Activated T-cell treated with anti-CD3 and anti-CD28 coated beads, Interleukin-2, amount 50 U/mL, for 24 hours (primary cell): ENCODE measurements around the gene OTUD5.
A peak's percentile ranks its signal among the peaks of the same experiment; 100 is the strongest.

Experiments
- DNase-seq: peaks from one replicate; pipeline ENCODE4 v3.0.0-alpha.2; 2020
- H3K27ac Mint-ChIP-seq: 2 replicates; pipeline ENCODE4 v1.8.0; 2020; ENCODE audit warnings: mild to moderate bottlenecking, mixed read lengths
- H3K27me3 Mint-ChIP-seq: 2 replicates; pipeline ENCODE4 v1.8.0; 2020; ENCODE audit warnings: mixed read lengths
- H3K36me3 Mint-ChIP-seq: 2 replicates; pipeline ENCODE4 v1.8.0; 2020; ENCODE audit warnings: low read depth, mixed read lengths
- H3K4me1 Mint-ChIP-seq: 2 replicates; pipeline ENCODE4 v1.8.0; 2020; ENCODE audit warnings: low read depth, mixed read lengths
- H3K4me3 Mint-ChIP-seq: 2 replicates; pipeline ENCODE4 v1.8.0; 2020; ENCODE audit warnings: mild to moderate bottlenecking, moderate library complexity, mixed read lengths
- H3K9me3 Mint-ChIP-seq: 2 replicates; pipeline ENCODE4 v1.8.0; 2020; ENCODE audit warnings: mixed read lengths

Gene OTUD5, protein sequence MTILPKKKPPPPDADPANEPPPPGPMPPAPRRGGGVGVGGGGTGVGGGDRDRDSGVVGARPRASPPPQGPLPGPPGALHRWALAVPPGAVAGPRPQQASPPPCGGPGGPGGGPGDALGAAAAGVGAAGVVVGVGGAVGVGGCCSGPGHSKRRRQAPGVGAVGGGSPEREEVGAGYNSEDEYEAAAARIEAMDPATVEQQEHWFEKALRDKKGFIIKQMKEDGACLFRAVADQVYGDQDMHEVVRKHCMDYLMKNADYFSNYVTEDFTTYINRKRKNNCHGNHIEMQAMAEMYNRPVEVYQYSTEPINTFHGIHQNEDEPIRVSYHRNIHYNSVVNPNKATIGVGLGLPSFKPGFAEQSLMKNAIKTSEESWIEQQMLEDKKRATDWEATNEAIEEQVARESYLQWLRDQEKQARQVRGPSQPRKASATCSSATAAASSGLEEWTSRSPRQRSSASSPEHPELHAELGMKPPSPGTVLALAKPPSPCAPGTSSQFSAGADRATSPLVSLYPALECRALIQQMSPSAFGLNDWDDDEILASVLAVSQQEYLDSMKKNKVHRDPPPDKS

DNA sequence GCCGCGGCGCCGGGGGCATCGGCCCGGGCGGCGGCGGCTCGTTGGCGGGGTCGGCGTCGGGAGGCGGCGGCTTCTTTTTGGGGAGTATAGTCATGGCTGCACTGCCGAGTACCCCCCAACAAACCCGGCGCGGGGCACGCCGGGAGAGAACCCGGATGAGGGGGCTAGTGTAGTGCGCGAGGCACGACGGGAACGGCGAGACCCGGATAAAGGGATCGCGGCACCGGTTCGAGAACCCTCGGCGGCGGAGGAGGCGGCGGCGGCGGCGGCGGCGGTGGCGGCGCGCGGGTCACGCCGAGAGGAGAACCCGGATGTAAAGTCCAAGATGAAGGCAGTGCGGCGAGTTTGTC, at the start of gene OTUD5:
Gene OTUD5, minus strand, starts transcription at position 131 of the 350 bp plus-strand sequence. Its CDS starts 37 bp downstream, at position 94.
- peaks cover 48% of the 10 kb centered on the region for H3K4me1 Mint-ChIP-seq
- DNase-seq, result no peak
- peaks cover 45% of the 10 kb centered on the region for H3K36me3 Mint-ChIP-seq
- H3K9me3 Mint-ChIP-seq, result no peaks in the 10 kb centered on the region
- H3K4me3 Mint-ChIP-seq, result peak within 1 kb of the TSS; percentile 93
- H3K27me3 Mint-ChIP-seq, result peaks cover 16% of the 10 kb centered on the region
- H3K27ac Mint-ChIP-seq, result peak within 1 kb of the TSS; percentile 100

DNA sequence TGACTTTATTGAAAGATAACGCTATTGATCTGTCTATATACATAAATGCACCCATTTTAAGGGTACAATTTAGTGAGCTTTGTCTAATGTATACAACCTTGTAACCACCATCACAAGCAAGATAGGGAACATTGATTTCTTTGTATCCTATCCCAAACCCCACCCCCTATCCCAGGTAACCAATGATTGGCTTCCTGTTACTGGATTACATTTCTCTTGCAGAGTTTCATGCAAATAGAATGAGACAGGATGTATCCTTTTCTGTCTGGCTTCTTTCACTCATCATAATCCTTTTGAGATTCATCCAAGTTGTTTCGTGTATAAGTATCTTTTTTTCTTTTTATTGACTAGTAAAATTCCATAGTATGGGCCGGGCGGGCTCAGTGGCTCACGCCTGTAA, 46.3 kb upstream of the OTUD5 start:
- Mint-ChIP-seq H3K4me1 (peaks cover 22% of the 10 kb centered on the region), H3K36me3 (peaks cover 16% of the 10 kb centered on the region), H3K9me3 (no peaks in the 10 kb centered on the region), H3K4me3 (no peak overlapping the region), H3K27ac (no peak overlapping the region), H3K27me3 (no peaks in the 10 kb centered on the region)
- DNase-seq, result no peak

DNA sequence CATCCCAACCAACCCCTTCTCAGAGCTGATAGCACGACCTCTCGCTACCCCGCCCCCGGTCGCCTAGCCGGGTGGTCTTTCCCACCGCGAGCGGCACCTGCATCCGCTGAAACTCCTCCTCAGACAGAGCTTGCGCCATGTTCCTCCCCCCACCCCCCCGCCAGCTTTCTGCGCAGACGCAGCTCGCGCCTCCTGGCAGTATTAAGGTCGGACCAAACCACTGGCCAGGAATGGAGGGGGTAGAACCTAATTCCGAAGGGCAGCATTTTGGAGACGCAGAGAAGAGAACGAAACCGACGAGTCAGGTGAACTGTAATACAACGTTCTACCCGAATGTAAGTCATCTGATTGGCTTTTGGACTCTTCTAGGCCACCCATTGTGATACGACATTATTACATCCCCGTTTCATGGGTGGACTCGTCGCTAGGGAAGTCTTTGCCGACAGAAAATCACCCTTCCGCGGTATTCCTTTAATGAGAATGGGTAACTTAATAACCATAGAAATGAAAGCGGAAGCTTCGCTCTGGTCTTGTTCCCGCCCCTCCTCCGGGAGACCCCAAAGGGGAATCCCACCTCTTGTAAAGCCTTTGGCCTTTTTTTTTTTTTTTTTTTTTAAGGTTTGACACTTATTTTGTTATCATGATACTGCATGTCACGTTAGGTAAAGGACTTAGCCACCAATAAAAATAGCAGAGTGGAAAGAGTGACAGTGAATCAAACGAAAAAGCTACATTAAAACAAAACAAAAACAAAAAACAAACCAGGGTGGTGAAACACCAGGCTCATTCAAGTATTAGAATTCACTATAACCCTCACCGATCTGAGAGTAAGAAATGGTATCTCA, 44.9 kb upstream of the OTUD5 start, which contains the start of gene GRIPAP1:
Gene GRIPAP1, minus strand, starts transcription at position 174 of the 845 bp plus-strand sequence. Its CDS starts 35 bp downstream, at position 139.
- H3K36me3 Mint-ChIP-seq, result peaks cover 28% of the 10 kb centered on the region
- peak; percentile 81 for DNase-seq
- peaks cover 31% of the 10 kb centered on the region for H3K4me1 Mint-ChIP-seq
- peak within 1 kb of the TSS; percentile 96 for H3K4me3 Mint-ChIP-seq
- H3K9me3 Mint-ChIP-seq, result no peaks in the 10 kb centered on the region
- peak within 1 kb of the TSS; percentile 96 for H3K27ac Mint-ChIP-seq
- H3K27me3 Mint-ChIP-seq, result peaks cover 7% of the 10 kb centered on the region

DNA sequence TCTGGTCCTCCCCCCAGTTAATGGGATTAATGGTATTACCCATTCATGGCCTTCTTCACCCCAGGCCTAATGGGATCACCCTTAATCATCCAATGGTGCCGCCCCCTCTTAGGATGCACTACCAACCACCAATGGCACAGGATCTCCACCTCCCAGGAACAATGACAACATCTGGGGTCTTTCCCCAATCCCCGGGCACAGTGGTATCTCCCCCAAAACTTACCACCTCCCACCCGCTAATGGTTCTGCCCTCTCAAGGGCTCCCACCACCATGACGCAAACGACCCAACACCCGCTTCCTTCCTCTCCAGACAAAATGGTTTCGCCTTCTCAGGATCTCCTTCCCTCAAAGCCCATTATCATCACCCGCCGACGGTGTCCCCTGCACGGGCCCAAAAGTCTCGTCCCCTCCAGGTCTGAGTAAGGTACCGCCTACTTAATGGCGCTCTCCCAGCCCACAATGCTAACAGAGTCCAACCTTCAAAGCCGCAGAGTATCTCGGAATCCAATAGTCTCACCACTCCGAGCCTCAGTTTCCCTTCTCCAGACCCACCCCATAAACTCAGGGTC, 44.2 kb upstream of the OTUD5 start:
- Mint-ChIP-seq H3K4me1 (peaks cover 31% of the 10 kb centered on the region), H3K9me3 (no peaks in the 10 kb centered on the region)
- DNase-seq, result no peak

DNA sequence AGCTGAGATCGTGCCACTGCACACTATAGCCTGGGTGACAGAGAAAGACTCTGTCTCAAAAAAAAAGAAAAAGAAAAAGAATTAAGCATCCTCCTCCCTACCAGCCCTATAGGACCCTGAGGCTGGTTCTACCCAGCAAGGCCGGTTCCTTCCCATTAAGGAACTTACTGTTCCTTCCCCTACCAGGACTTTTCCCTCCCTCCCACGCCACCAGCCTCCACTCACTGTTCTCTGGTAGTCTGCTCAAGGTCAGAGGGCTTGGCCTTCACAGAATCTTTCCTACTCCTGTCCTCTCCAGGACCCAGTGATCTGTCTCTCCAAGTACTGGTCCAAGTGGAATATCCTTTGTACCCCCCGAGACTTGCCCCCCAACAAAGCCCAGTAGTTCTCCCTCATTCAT, 43.2 kb upstream of the OTUD5 start:
- H3K27ac Mint-ChIP-seq, result peak overlapping the region; percentile 96
- DNase-seq, result no peak
- H3K4me1 Mint-ChIP-seq, result peaks cover 31% of the 10 kb centered on the region
- H3K4me3 Mint-ChIP-seq, result peak overlapping the region; percentile 96
- no peaks in the 10 kb centered on the region for H3K9me3 Mint-ChIP-seq
- peaks cover 10% of the 10 kb centered on the region for H3K27me3 Mint-ChIP-seq
- H3K36me3 Mint-ChIP-seq, result peaks cover 43% of the 10 kb centered on the region

More for the DNA sequence above, 44.2 kb upstream of the OTUD5 start:
- Mint-ChIP-seq H3K4me3 (peak overlapping the region; percentile 96), H3K27ac (peak overlapping the region; percentile 96), H3K27me3 (peaks cover 10% of the 10 kb centered on the region), H3K36me3 (peaks cover 36% of the 10 kb centered on the region)

DNA sequence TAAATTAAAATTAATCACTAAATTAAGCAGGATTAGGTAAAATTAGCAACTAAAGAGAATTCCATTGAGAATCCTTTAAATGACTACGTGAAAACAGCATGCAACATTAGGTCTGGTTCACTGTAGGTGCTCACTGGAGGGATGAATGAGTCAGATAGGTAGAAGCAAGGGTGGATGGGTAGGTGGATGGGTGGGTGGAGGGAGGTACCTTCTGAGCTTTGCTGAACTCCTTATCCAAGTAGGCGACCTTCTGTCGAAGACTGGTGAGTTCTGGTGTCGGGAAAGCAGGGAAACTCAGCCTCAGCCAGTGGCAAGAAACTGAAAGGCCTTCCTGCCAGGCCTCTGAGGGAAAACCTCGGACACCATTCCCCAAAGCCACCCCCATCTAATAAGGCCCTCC, 41.6 kb upstream of the OTUD5 start:
- no peak for DNase-seq
- Mint-ChIP-seq H3K36me3 (peaks cover 54% of the 10 kb centered on the region), H3K9me3 (no peaks in the 10 kb centered on the region), H3K27me3 (peaks cover 20% of the 10 kb centered on the region), H3K4me1 (peaks cover 31% of the 10 kb centered on the region), H3K4me3 (no peak overlapping the region), H3K27ac (no peak overlapping the region)

DNA sequence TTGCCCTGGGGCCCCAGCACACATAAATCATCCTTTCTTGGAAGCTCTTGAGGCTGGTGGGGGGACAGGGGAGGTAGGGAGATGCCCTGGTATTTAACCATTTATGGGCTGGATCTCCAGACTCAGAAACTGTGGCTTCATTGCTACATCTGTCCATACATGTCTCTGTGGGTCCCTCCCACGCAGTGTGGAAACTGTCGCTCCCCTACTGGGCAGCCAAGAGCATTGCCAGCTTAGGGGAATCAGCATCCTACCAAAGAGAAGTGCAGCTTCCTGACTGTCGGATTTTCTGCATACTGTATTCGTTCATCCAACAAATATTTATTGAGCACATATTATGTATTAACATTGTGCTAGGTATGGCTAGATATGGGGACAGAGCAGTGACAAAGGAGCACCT, 41.0 kb upstream of the OTUD5 start:
- Mint-ChIP-seq H3K9me3 (no peaks in the 10 kb centered on the region), H3K27ac (no peak overlapping the region), H3K4me1 (peaks cover 31% of the 10 kb centered on the region), H3K4me3 (no peak overlapping the region), H3K36me3 (peaks cover 59% of the 10 kb centered on the region), H3K27me3 (peaks cover 20% of the 10 kb centered on the region)
- no peak for DNase-seq

DNA sequence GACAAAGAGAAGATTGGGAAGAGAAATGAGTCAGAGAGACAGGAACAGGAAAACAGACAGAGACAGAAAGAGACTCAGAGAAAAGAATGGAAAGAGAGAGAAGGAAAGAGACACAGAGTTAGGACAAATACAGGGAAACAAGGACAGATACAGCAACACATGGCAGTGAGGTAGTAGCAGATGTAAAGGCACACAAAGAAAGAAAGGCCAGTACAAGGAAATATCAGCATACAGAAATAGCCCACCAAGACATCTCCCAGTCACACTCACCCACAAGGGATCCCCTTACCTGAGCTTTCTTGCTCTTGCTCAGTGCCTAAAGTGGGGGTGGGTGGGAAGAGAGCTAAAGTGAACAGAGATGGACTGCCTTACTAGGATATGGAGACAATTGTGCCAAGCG, 40.5 kb upstream of the OTUD5 start:
- DNase-seq, result no peak
- no peak overlapping the region for H3K4me3 Mint-ChIP-seq
- H3K9me3 Mint-ChIP-seq, result no peaks in the 10 kb centered on the region
- peaks cover 31% of the 10 kb centered on the region for H3K4me1 Mint-ChIP-seq
- peaks cover 64% of the 10 kb centered on the region for H3K36me3 Mint-ChIP-seq
- H3K27ac Mint-ChIP-seq, result no peak overlapping the region
- peaks cover 20% of the 10 kb centered on the region for H3K27me3 Mint-ChIP-seq

DNA sequence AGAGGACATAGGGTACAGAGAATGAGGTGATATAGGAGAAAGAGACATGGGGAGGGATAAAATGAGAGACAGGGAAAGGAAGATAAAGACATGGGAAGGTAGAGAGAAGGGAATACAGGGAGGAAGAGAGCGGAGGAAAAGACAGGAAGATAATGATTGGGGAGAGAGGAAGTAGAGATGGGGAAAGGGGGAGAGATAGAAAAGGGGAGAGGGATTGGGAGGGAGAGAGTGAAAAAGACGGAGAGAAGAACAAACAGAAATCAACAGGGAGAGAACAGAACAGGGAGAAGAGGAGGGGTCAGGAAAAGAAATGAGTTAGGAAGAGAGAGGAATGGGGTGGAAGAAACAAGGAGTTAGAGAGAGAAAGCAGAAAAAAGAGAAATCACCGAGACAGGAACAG, 40.0 kb upstream of the OTUD5 start:
- DNase-seq, result no peak
- peaks cover 68% of the 10 kb centered on the region for H3K36me3 Mint-ChIP-seq
- peaks cover 20% of the 10 kb centered on the region for H3K27me3 Mint-ChIP-seq
- H3K27ac Mint-ChIP-seq, result no peak overlapping the region
- H3K4me3 Mint-ChIP-seq, result no peak overlapping the region
- peaks cover 31% of the 10 kb centered on the region for H3K4me1 Mint-ChIP-seq
- H3K9me3 Mint-ChIP-seq, result no peaks in the 10 kb centered on the region

DNA sequence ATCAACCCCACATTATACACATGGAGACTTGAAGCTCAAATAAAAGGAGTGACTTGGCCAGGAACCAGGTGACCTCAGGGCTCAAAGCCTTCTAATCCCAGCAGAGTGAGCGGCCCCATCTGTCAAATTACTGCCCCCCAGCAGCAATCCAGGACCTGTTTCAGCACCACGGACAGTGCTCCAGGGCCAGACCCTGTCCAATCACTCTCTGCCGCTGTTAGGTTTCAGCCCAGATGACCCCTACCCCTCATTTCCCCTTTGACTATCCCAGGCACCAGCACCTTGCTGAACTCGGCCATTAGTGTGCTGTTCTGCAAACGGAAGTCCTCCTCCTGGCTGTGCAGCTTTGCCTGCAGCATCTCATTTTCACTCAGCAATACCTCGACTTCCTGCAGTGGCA, 39.6 kb upstream of the OTUD5 start:
- Mint-ChIP-seq H3K27ac (no peak overlapping the region), H3K36me3 (peaks cover 71% of the 10 kb centered on the region), H3K9me3 (no peaks in the 10 kb centered on the region), H3K4me1 (peaks cover 31% of the 10 kb centered on the region), H3K4me3 (no peak overlapping the region), H3K27me3 (peaks cover 20% of the 10 kb centered on the region)
- no peak for DNase-seq

DNA sequence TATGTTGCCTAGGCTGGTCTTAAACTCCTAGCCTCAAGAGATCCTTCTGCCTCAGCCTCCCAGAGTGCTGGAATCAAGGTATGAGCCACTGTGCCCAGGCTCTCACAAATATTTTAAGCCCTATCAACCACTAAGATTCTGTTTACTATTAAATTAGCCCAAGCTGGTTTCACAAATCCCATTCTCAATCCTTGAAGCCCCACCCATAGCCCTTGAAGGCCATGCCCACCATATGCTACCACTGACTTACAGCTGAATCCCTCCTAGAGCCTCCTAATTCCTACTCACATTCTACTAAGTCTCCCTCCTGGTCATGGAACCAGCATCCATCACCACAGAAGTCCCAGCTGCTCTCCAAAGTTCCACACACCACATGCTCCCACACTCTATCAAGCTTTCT, 34.9 kb upstream of the OTUD5 start:
- Mint-ChIP-seq H3K27me3 (peaks cover 25% of the 10 kb centered on the region), H3K4me1 (no peaks in the 10 kb centered on the region), H3K4me3 (no peak overlapping the region), H3K9me3 (no peaks in the 10 kb centered on the region), H3K27ac (peak overlapping the region; percentile 38), H3K36me3 (peaks cover 75% of the 10 kb centered on the region)
- no peak for DNase-seq

DNA sequence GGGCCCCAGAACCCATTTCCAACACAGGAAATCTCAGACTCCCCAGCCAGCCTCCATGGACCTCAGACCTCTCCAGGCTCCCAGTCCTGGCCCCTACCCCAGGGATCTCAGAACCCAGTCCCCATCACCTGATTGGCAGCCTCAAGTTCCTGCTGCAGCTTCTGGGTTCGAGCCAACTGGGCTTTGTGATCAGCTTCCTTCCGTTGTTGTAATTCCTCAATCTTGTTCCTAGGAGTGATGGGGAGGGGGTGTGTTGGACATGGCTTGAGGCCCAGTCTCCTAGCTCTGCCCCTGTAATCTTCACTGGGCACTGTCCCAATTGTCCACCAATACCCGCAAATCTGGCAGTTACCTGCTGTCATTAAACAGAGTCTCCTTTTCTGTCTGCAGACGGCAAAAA, 32.1 kb upstream of the OTUD5 start:
- no peak for DNase-seq
- Mint-ChIP-seq H3K9me3 (no peaks in the 10 kb centered on the region), H3K36me3 (peaks cover 61% of the 10 kb centered on the region), H3K27me3 (peaks cover 13% of the 10 kb centered on the region), H3K27ac (no peak overlapping the region), H3K4me3 (no peak overlapping the region), H3K4me1 (no peaks in the 10 kb centered on the region)

DNA sequence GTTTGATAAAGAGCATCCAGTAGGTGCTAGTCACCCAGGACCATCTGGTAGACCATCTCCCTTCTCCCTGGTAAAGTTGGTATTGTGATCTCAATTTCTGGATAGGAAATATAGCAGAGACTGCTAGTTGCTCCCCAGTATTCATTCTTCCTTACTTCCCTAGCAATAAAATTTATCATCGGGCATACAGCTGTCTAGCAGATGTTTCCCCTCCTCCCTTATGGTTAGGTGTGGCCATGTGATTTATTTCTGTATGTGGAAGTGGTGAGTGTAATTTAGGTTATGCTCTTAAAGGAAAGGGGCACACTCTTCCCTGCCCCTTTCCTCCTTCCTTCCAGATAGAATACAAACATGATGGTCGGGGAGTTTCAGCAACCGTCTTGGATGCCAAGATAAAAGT, 26.5 kb upstream of the OTUD5 start:
- no peaks in the 10 kb centered on the region for H3K4me1 Mint-ChIP-seq
- no peaks in the 10 kb centered on the region for H3K9me3 Mint-ChIP-seq
- H3K36me3 Mint-ChIP-seq, result peaks cover 64% of the 10 kb centered on the region
- H3K4me3 Mint-ChIP-seq, result no peak overlapping the region
- DNase-seq, result no peak
- H3K27me3 Mint-ChIP-seq, result peaks cover 14% of the 10 kb centered on the region
- H3K27ac Mint-ChIP-seq, result no peak overlapping the region

DNA sequence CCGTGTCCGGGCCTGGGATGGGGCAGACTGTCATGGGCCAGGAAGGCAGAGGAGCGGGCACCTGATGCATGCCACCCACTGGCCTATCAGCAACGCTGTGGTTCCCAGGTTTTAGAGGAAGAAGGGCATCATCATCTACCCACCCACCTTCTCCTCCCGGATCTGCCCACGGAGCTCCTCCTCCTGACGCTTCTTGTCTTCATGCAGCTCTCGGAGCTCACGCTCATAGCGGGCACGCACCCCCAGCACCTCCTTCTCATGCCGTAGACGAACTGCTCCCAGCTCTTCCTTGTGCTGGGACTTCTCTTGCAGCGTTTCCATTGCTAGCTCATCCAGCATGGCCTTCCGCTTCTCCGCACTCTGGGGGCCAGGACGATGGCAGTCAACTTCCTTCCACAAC, 25.7 kb upstream of the OTUD5 start:
- H3K27me3 Mint-ChIP-seq, result peaks cover 13% of the 10 kb centered on the region
- no peak for DNase-seq
- H3K9me3 Mint-ChIP-seq, result no peaks in the 10 kb centered on the region
- H3K4me1 Mint-ChIP-seq, result no peaks in the 10 kb centered on the region
- no peak overlapping the region for H3K27ac Mint-ChIP-seq
- H3K4me3 Mint-ChIP-seq, result no peak overlapping the region
- peaks cover 64% of the 10 kb centered on the region for H3K36me3 Mint-ChIP-seq
